Activated CD4-positive, alpha-beta T cell treated with anti-CD3 and anti-CD28 coated beads, Interleukin-2, Interleukin-4, amounts not matched to agents 100 ng/mL and 50 ng/mL, durations not matched to agents 16 hours and 8 hours (primary cell): ENCODE measurements around the gene LAMA1.

Experiments
- DNase-seq: peaks from one replicate; pipeline ENCODE4 v3.0.0-alpha.2; 2020; ENCODE audit warnings: low spot score

Gene LAMA1

DNA sequence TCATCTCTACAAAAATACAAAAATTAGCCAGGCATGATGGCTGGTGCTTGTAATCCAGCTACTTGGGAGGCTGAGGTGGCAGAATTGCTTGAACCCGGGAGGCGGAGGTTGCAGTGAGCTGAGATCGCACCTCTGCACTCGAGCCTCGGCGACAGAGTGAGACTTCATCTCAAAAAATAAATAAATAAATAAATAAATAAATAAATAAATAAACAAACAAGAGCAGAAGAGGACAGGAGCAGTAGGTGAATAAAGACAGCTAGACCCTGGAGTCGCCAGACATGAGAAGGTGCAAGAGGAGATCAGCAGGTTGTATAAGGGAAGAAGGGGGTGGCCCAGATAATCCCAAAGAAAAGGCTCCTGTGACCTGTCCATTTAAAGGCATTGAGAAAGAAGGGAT is 12.3 kb downstream of the LAMA1 start:
- DNase-seq = no peak

DNA sequence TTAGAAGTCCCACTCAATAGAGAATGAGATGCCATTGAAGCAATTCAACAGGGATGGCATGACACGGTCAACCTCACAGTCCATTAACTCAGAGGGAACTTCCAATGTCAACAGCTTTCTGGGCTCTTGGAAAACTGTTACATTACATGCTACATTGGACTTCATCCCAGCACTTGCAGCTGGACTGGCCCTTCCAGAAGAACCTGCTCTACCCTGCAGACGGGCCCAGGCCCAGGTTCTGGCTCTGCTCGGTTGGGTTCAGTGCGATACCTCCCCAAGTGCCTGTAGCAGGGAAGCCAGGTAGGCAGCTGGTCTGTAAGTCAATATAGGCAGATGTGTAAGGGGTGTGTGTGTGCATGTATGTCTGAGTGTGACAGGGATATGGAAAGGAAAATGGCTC is 12.9 kb downstream of the LAMA1 start:
- DNase-seq = no peak

GRCh38 chr18:7102131-7102530 is 15.5 kb downstream of the LAMA1 start:
- DNase-seq = no peak

DNA sequence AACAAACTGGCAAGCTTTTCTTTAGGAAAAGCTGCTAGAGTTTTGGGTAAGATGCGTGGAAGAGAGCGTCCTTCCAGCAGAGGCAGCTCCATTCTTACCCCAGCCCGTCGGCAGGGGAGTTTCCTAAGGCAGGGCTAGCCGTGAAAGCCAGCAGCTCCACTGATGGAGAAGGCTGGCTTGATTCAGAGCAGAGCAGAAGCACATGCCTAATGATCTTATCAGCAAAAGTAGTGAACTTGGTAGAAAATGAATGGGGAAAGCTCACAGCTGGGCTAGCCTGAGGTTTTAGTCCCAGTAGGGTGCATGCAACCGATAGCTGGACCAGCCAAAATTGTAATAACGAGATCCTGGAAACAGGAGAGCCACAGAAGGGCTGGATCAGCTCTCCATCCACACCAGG is 20.8 kb downstream of the LAMA1 start:
- no peak for DNase-seq

DNA sequence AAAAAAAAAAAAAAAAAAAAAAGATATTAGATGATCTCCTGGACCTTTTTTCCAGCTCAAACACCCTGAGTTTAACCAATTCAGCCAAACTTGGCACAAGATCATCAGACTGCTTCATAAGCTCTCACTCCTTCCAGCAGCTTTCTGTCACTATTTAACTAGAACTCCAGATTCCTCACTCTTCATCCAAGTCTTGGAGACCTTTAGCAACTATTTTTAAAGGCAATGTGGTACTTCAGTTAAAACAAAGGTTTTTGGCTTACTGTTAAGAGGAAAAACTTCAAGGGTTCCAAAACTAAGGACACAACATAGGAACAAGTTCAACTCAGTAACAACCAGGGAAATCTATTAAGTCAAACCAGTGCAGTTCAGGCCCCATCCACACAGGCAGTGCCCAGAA is 23.2 kb downstream of the LAMA1 start:
- DNase-seq = no peak

GRCh38 chr18:7090771-7091170 is 26.8 kb downstream of the LAMA1 start:
- no peak for DNase-seq

- no peak for DNase-seq
Measured at GRCh38 chr18:7089369-7089768, 28.2 kb downstream of the LAMA1 start.

GRCh38 chr18:7084080-7085065 is 33.2 kb downstream of the LAMA1 start:
- no peak for DNase-seq

GRCh38 chr18:7082671-7083070 is 34.9 kb downstream of the LAMA1 start:
- DNase-seq = no peak

GRCh38 chr18:7079231-7079630 is 38.4 kb downstream of the LAMA1 start:
- DNase-seq = no peak

- no peak for DNase-seq
Measured at GRCh38 chr18:7072593-7072992, 45.0 kb downstream of the LAMA1 start.

GRCh38 chr18:7071600-7071999 is 46.0 kb downstream of the LAMA1 start:
- DNase-seq = no peak

- no peak for DNase-seq
Measured at GRCh38 chr18:7070466-7070865, 47.1 kb downstream of the LAMA1 start.

DNA sequence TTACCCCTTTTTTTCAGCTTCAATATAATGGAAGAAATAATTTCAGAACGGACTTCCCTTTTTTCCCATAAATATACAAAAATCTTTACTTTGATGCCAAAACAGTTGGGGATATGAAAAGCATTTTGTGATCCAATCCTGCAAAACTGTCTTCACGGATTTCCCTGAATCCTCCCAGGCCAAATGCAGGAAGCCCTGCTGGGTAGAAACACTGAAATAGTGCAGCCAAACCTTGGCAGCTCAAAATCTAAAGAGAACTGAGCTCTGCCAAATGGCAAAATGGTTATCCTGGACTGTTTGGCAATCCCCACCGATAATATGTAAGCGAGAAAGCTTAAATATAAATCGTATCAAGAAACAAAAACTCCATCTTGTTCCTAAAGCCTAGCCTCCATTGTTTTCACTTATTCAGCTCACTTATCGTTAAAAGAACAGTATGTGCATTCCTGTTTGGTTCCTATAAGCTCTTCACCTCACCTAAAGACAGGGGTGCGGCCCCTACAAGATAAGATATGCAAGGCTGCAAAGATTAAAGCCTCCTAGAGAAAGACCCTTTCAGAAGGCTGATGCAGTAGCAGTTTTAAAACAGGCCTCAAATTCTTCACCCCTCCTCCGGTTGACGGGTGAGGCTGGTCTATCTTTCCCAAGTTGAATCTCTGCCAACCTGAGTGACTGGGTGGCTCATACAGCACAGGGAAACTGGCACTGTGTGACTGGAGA is 48.6 kb downstream of the LAMA1 start:
- no peak for DNase-seq

DNA sequence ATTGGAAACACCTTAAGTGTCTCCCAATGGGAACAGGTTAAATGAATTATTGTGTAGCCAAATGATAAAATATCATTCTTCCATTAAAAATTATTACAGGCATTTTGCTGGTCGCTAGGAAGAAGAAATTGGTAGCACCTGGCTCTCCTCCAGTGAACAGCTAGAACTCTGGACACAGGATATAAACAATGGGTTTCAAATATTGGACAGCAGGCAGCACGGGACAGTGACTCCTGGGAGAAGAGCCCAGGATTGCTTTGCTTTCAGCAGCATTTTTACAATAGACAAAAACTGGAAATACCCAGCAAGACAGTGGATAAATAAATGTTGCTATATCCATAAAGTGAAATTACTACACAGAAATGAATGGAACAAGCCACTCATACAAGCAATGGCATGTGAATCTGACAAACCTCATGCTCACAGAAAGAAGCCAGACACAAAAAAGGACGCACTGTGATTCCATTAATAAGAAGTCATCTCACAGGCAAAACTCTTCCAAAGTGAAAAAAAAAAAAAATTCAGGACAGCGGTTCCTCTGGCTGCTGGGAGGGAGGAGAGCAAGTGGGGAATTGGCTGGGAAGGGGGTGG is 50.5 kb downstream of the LAMA1 start:
- DNase-seq = no peak

DNA sequence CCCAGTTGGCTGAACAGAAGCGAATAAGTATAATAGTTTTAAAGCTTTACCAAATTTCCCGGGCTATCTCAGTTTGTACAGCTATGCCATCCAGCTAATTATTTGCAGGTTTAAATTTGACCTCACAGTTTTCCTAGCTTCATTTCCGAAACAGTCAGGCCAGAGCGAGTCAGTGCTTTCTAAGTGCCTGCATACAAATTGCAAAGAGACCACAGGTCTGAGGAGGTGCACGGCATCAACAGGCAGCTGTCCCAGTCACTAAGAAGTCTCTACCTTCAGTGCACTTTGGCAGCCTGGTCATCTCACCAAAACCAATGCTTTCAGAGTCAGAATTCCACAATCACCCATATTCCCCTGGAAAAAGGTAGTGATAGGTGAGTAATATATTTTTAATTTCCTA is 51.9 kb downstream of the LAMA1 start:
- DNase-seq = no peak

- no peak for DNase-seq
Measured at GRCh38 chr18:7064346-7064745, 53.3 kb downstream of the LAMA1 start.

GRCh38 chr18:7062811-7063210 is 54.8 kb downstream of the LAMA1 start:
- no peak for DNase-seq

DNA sequence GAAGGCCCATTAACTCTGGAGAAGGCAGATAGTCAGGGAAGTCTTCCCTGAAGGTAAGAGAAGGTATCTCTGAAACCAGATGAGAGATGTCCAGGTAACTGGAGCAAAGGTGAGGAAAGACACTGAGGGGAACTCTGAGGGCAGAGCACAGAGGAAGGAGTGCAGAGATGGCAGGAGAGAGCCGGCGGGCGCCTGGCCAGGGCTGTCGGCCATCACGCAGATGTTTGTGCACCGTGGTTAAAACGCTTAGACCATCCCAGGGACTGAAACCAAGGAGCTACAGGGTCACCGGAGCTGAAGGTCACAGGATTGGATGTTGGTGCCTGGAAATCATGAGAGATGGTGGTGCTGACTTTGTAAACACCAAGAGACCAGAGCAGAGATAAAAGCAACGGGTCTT is 55.4 kb downstream of the LAMA1 start:
- no peak for DNase-seq

DNA sequence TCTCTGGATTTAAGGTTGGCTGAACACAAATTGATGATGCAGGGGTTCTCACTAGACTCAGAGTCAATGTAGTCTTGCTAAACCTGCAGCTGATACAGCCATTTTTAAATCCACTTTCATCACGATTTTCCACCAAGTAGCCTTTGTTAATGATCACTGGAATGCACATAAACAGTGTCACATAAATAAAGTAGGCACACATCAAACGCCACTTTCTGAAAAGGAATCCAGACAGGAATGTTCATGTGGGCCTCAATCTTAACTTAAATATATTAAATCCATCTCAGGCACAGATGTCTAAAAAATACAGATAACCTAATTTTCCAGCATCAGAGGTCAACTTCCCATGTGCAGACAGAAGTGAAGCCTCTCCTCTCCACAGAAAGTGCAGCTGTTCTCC is 58.3 kb downstream of the LAMA1 start:
- DNase-seq = no peak

- no peak for DNase-seq
Measured at GRCh38 chr18:7056026-7056425, 61.6 kb downstream of the LAMA1 start.

- DNase-seq = no peak
Measured at GRCh38 chr18:7049951-7050350, 67.6 kb downstream of the LAMA1 start.

- no peak for DNase-seq
Measured at GRCh38 chr18:7048081-7048480, 69.5 kb downstream of the LAMA1 start.
